NCI-H146 treated with DMSO at 0.1 percent for 48 hours (cell line): ENCODE data around the gene CYP4F22.
A peak's percentile ranks its signal among the peaks of the same experiment; 100 is the strongest.
"Not testable (repeated sequence)": the region's sequence is repeated elsewhere in the genome, so short reads cannot be mapped to it uniquely, and the experiment has no call there.

ENCODE experiments used
- DNase-seq: peaks from one replicate; lab custom pipeline; 2025; ENCODE audit not compliant: unreplicated experiment; lab: John Stamatoyannopoulos, UW

CYP4F22 gene

DNA sequence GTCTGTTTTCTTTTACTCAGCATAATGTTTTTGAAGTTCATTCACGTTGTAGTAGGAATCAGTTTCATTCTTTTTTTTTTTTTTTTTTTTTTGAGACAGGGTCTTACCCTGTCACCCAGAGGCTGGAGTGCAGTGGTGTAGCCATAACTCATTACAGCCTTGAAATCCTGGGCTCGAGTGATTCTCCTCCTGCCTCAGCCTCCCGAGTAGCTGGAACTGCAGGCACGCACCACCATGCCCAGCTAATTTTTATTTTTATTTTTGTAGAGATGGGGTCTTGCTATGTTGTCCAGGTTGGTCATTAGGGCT is 25.2 kb downstream of the CYP4F22 start:
- DNase-seq, result not testable (repeated sequence)

- DNase-seq, result no peak
Measured at GRCh38 chr19:15534957-15535864, 26.9 kb downstream of the CYP4F22 start.

DNA sequence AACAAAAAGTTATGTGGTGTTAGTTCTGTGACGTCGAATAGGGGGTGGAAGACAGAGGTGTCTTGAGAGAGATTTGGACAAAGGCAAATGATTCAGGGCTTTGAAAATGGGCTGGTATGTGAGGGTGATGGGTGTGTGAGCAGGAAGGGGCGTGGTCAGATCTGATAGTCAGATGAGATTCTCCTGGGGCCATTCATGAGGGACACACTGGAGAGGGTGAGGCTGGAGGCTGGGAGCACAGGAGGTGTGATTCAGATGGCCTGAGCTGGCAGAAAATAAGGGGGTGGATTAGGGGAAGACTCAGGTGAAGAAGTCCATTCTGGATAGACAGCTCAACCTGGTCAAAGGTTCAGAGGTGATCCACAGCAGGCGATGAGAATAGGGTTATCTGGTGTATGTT is 28.0 kb downstream of the CYP4F22 start:
- DNase-seq, result no peak

DNA sequence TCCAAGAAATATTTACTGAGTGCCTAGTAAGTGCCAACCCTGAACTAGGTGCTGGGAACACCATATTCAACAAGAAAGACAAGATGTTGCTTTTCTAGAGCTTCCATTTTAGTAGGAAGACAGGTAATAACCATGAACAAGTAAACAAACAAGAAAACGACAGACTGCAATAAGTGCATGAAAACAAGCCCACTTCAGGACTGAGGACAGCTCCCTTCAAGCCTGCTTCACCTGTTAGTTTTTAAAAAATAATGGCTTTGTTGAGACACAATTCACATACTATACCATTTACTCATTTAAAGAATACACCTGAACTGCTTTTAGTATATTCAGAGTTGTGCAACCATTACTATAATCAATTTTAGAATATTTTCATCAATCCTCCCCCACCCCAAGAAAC is 30.4 kb downstream of the CYP4F22 start:
- no peak for DNase-seq

DNA sequence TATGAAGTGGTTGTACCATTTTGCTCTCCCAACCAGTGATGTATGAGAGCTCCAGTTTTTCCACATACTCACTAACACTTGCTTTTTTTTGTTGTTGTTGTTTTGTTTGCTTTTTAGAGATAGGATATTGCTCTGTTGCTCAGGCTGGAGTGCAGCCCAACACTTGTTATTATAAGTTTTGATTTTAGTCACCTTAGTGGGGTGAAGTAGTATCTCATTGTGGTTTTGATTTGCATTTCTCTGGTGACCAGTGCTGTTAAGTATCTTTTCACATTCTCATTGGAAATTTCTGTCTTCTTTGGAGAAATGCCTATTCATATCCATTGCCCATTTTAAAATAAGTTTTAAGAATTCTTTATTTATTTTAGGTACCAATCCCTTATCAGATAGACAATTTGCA is 31.3 kb downstream of the CYP4F22 start:
- no peak for DNase-seq

- no peak for DNase-seq
Measured at GRCh38 chr19:15540435-15540834, 32.1 kb downstream of the CYP4F22 start.

DNA sequence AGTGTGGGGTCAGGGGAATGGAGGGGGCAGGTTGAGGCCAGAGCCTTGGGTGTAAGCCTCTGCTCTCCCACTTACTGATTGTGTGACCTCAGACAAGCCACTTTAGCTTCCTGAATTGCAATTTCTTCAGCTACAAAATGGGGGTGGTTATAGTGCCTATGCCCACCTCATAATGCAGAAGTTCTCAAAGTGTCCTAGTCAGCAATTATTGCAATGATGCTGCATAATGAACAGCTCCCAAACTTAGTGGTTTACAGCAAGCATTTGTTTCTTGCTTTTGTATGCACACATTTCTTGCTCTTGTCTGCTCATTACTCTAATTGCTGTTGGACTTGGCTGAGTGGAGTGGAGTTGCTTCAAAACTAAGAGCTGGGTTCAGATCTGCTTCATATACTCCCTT is 36.0 kb downstream of the CYP4F22 start:
- DNase-seq, result no peak

- no peak for DNase-seq
Measured at GRCh38 chr19:15544970-15545369, 36.6 kb downstream of the CYP4F22 start.

DNA sequence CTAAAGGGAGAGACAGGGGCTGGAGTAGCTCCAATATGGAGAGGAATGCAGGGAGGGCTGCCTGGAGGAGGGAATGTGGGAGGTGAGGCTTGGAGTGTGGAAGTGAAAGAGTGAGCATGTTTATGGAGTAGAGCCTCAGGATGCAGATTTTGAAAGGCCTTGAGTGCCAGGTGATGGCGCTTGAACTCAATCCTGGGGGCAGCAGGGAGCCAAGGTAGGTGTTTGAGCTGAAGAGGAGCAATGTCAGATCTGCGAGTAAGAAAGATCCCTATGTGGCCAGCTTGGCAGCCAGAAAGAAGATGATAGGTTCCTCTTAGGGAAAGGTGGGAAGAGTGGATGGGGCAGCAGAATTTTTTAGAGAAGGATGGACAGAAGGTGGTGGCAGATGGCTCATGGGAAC is 40.3 kb downstream of the CYP4F22 start:
- no peak for DNase-seq

DNA sequence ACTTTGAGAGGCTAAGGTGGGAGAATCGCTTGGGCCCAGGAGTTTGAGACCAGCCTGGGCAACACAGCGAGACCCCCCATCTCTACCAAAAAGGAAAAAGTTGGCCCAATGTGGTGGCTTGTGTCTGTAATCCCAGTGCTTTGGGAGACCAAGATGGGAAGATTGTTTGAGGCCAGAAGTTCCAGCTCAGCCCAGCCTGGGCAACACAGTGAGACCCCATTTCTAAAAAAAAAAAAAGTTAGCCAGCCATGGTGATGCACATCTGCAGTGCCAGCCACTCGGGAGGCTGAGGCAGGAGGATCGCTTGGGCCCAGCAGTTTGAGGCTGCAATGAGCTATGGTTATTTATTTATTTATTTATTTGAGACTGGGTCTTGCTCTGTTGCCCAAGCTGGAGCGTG is 41.3 kb downstream of the CYP4F22 start:
- DNase-seq, result no peak

DNA sequence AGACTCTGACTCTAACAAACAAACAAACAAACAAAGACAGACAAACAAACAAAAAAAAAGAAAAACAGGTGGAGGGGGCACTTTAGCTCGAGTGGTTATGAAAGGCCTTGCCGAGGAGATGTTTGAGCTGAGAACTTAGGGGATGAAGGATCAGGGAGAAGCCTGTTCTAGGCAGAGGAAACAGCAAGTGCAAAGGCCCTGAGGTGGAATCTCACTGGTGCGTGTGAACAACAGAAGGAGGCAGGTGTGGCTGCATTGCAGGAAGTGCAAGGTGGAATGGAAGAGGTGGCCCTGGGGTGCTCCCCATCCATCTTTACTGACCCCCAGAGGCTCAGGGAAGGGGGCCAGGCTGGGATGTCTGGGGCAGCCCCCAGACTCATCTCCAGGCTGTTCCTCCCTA is 41.9 kb downstream of the CYP4F22 start:
- DNase-seq, result no peak

GRCh38 chr19:15550929-15551292 is 42.6 kb downstream of the CYP4F22 start:
- DNase-seq, result no peak

- no peak for DNase-seq
Measured at GRCh38 chr19:15551293-15552004, 43.1 kb downstream of the CYP4F22 start.

- no peak for DNase-seq
Measured at GRCh38 chr19:15555021-15555420, 46.7 kb downstream of the CYP4F22 start.

DNA sequence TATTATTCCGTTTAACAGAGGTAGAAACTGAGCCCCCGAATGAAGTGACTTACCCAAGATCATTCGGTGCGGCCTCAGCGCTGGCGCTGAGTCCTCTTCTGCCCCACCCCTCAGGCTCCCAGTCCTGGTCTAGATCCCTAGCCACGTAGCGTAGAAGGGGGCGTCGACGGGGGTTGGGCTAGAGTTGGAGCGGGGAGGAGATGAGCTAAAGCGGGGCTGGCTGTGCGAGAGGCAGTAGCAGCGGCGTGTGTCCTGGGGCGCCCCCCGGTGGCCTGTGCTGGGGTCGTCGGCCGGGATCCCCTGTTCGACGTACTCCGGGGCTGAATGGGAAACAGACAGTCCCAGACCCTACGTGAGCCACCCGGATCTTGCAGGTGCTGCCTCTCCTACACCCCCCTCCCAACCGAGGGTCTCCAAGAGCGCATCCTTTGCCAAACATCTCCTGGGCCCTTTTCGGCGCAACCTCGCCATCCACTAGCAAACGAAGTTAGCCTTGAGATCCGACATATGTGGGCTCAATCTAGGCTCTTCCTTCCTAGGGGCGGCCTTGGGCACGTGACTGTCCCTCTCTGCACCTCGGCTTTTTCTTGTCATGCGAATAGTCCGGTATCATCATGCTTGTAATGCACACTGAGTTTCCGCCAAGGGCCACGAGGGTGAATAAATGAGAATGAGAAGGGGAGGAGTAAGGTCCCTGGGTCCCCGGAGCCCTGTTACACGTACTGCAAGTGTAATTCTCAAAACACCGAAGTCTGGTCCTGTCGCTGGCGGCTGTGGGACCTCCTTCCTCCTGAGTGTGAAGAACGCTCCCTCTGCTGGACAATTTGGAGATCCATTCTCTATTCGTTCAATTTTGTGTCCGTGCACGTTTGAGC is 47.7 kb downstream of the CYP4F22 start:
- DNase-seq, result peak; percentile 86

DNA sequence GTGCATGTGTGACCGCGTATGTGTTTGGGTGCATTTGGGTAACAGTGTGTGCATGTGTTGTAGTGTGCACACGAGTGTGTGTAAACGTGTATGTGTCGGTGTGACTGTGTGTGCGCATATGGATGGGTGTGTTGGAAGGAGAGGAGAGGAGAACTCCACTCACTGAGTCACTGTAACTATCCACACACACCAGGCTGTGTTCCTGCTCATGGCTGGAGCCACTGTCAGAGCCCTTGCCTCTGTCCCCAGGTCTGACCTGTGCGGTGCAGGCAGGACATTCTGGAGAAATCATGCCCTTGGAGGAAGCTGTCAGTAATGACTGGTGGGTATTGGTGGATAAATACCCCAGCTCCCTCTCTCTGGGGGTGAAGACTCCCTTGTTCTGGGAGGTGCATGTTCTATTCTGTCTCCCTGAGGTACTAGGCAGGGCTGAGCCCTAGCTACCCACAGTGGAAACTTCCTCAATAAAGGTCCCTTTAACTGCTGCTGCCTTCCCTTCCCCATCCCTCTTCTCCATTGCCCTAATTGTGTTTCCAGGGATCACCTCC is 48.4 kb downstream of the CYP4F22 start:
- no peak for DNase-seq

GRCh38 chr19:15557223-15557622 is 48.9 kb downstream of the CYP4F22 start:
- DNase-seq, result no peak

DNA sequence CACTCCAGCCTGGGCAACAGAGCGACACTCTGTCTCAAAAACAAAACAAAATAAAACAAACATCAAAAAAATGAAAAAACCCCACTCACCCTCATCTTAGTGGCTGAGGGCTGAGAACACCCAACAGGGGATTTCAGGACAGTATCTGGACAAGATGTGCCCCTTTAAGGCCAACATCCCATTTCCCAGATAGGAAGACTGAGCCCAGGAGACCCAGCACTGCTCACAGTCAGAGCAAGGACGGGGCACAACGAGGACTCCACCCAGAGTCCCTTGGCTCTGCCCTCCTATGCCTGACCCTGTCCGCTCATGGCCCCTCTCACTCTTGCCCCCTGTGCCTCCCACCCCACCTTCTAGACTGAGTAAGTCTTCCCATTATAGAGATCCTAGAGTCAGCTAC is 53.8 kb downstream of the CYP4F22 start:
- no peak for DNase-seq

DNA sequence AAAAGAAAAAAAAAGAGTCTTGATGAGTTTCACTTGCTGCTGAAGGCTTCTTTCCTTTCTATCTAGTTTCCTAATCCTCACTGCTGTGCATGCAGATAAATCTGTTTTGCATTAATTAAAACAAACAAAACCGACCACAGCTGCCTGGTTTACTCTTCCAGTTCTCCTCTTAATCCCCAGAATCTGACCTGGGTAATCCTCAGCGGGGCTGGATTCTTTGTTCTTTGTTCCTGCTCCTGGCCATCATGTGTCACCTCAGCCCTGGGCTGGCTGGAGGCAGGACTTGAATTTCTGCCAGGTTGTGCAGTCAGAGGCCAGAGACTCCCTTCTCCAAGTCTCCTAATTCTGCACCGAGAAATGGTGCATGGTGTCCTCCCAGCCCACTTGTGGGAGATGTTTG is 54.5 kb downstream of the CYP4F22 start:
- no peak for DNase-seq

- peak; percentile 22 for DNase-seq
Measured at GRCh38 chr19:15563325-15563794, 55.0 kb downstream of the CYP4F22 start.

DNA sequence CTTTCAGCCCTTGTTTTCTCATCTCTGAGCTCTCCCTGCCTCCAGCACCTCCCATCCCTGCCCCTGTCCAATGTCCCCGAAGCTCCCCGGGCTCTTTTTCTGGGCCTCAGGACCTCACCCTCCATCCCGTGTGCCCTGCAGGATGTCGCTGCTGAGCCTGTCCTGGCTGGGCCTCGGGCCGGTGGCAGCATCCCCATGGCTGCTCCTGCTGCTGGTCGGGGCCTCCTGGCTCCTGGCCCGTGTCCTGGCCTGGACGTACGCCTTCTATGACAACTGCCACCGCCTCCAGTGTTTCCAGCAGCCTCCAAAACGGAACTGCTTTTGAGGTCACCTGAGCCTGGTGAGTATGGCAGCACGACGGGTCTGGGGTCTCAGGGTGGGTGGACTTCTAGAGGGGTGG is 55.6 kb downstream of the CYP4F22 start:
- DNase-seq, result no peak
